Fibroblast of skin of right quadriceps (primary cell): ENCODE data around the gene BRD4.

Experiments used
- DNase-seq: peaks from one replicate; pipeline ENCODE4 v3.0.0-alpha.2; 2013

The BRD4 gene

DNA sequence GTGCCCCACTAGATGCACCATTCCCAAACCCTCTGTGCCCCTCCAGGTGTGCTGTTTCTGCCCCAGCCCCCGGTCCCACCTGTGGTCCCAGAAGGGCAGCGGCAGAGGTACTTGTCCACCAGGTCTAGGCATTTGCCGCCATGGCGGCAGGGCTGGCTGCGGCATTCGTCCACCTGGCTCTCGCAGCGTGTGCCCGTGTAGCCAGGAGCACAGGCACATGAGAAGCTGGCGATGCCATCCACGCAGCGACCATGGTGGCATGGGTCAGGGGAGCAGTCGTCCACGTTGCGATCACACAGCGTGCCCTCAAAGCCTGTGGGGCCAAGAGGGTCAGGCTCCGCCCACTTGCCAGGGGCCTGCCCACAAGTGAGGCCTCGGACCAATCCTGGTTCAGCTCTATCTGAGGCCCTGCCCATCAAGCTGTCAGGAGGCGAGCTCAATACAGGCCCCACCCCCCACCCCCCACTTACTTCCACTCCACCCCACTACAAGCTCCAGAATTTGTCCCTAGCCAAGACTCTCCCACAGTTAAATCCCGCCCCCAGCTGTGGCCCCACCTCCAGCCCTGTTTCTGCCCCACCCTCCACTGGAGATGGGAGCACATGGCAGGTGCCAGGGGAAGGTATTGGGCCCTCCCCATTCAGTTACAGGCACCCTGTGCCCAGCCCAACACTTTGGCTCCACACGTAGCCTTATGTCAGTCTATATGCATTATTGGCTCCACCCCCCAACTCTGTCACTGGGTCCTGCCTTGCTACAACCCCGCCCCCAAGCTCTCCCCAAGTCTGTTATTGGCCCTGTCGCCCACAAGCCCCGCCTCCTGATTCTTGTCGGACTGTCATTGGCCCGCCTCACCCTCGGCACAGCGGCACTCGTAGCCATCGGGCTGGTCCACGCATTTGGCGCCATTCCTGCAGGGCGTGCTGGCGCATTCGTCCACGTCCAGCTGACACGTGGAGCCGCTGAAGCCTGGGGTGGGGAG lies 145.0 kb downstream of the BRD4 start:
- DNase-seq, result no peak
